Neural cell (in vitro differentiated cells): Measurements from ENCODE around the gene DUSP22. TPM values are rescaled to one million over a fixed set of nuclear protein-coding genes. Genes with fewer than 3 reads are reported as not detected.

Experiments used
- H2AFZ ChIP-seq: fragments of 200-600, 300-800 bp; sonication (generic), shearing (Covaris generic); 2 replicates; pipeline ENCODE4 v1.6.0; 2014; ENCODE audit warnings: low read depth, mild to moderate bottlenecking, antibody characterized with exemption, low read length, moderate library complexity
- H3F3A ChIP-seq: fragments of 200-600 bp; shearing (Covaris generic); 2 replicates; pipeline ENCODE4 v1.6.1; 2016; ENCODE audit warnings: mild to moderate bottlenecking, moderate library complexity, mixed read lengths, antibody characterized with exemption, low read length; ENCODE audit not compliant: insufficient read depth, poor library complexity, severe bottlenecking
- H3K27ac ChIP-seq: fragments of 200-600, 300-800 bp; sonication (generic), shearing (Covaris generic); 2 replicates; pipeline ENCODE4 v1.5.1; 2014; ENCODE audit warnings: mild to moderate bottlenecking, low read length, moderate library complexity
- H3K27me3 ChIP-seq: fragments of 300-800, 200-600 bp; sonication (generic), shearing (Covaris generic); 2 replicates; pipeline ENCODE4 v1.6.0; 2014; ENCODE audit warnings: mild to moderate bottlenecking, low read depth, low read length, moderate library complexity; ENCODE audit not compliant: insufficient read depth
- H3K36me3 ChIP-seq: fragments of 300-800, 200-600 bp; sonication (generic), shearing (Covaris generic); 2 replicates; pipeline ENCODE4 v1.5.1; 2014; ENCODE audit warnings: mild to moderate bottlenecking, antibody characterized with exemption, low read length, moderate library complexity; ENCODE audit not compliant: insufficient read depth
- H3K4me2 ChIP-seq: fragments of 300-800, 200-600 bp; sonication (generic), shearing (Covaris generic); 2 replicates; pipeline ENCODE4 v1.6.0; 2014; ENCODE audit warnings: mild to moderate bottlenecking, low read length
- H3K4me3 ChIP-seq: fragments of 300-800, 200-600 bp; sonication (generic), shearing (Covaris generic); 2 replicates; pipeline ENCODE4 v1.5.1; 2014; ENCODE audit warnings: mild to moderate bottlenecking, low read length, moderate library complexity
- H3K79me2 ChIP-seq: fragments of 200-600 bp; shearing (Covaris generic); replicated peaks from 2 replicates; pipeline ENCODE4 v1.6.0; 2014; ENCODE audit warnings: mild to moderate bottlenecking, low read length, moderate library complexity; ENCODE audit not compliant: insufficient read depth
- H3K9ac ChIP-seq: fragments of 300-800, 200-600 bp; sonication (generic), shearing (Covaris generic); 2 replicates; pipeline ENCODE4 v1.6.1; 2016; ENCODE audit warnings: mild to moderate bottlenecking, low read length, mixed read lengths
- H3K9me2 ChIP-seq: fragments of 200-600 bp; shearing (Covaris generic); 2 replicates; pipeline ENCODE4 v1.6.1; 2016; ENCODE audit warnings: mild to moderate bottlenecking, low read length, mixed read lengths; ENCODE audit not compliant: insufficient read depth
- H3K9me3 ChIP-seq: fragments of 200-600, 300-800 bp; sonication (generic), shearing (Covaris generic); 2 replicates; pipeline ENCODE4 v1.6.1; 2016; ENCODE audit warnings: mild to moderate bottlenecking, mixed run types, low read length, moderate library complexity, mixed read lengths
- H4K20me1 ChIP-seq: fragments of 200-600 bp; shearing (Covaris generic); 2 replicates; pipeline ENCODE4 v1.6.1; 2016; ENCODE audit warnings: mild to moderate bottlenecking, mixed run types; ENCODE audit not compliant: insufficient read depth
- EP300 ChIP-seq: fragments of 450-650 bp; conservative IDR thresholded peaks from 2 replicates; pipeline ENCODE4 v1.6.1; 2014; ENCODE audit warnings: antibody characterized with exemption, mild to moderate bottlenecking, moderate library complexity; ENCODE audit not compliant: poor library complexity, severe bottlenecking
- EZH2 ChIP-seq: fragments of 200-600, 300-800 bp; shearing (Covaris generic), sonication (generic); IDR thresholded peaks from 2 replicates; pipeline ENCODE4 v1.6.1; 2014; ENCODE audit warnings: antibody characterized with exemption, low read length, borderline replicate concordance, mild to moderate bottlenecking; ENCODE audit not compliant: insufficient read depth, poor library complexity, severe bottlenecking
- MXI1 ChIP-seq: fragments of 450-650 bp; conservative IDR thresholded peaks from 2 replicates; pipeline ENCODE4 v1.6.1; 2014; ENCODE audit warnings: antibody characterized with exemption, mild to moderate bottlenecking; ENCODE audit not compliant: poor library complexity, severe bottlenecking
- POLR2AphosphoS5 ChIP-seq: IDR thresholded peaks from 2 replicates; pipeline ENCODE4 v1.6.1; 2012
- RAD21 ChIP-seq: fragments of 450-650 bp; conservative IDR thresholded peaks from 2 replicates; pipeline ENCODE4 v1.6.1; 2014; ENCODE audit warnings: antibody characterized with exemption, mild to moderate bottlenecking, moderate library complexity
- SMC3 ChIP-seq: fragments of 450-650 bp; conservative IDR thresholded peaks from 2 replicates; pipeline ENCODE4 v1.6.1; 2014; ENCODE audit warnings: antibody characterized with exemption, mild to moderate bottlenecking, moderate library complexity; ENCODE audit not compliant: poor library complexity
- TAF1 ChIP-seq: IDR thresholded peaks from 2 replicates; pipeline ENCODE4 v1.6.1; 2012; ENCODE audit warnings: low read depth
- polyA plus RNA-seq: library from polyadenylated mRNA; depleted of rRNA; stranded (reverse); fragments of >200 nt; gene quantifications from 2 replicates; pipeline ENCODE4 v1.2.3, GENCODE V29; 2014
- TF ChIP-seq, protein P1 (sequence below): IDR thresholded peaks from 2 replicates; pipeline ENCODE4 v1.6.1; 2012; ENCODE audit warnings: borderline replicate concordance
- TF ChIP-seq, protein P2 (sequence below): fragments of 450-650 bp; IDR thresholded peaks from 2 replicates; pipeline ENCODE4 v1.5.1; 2014; ENCODE audit warnings: antibody characterized with exemption, mild to moderate bottlenecking, moderate library complexity; ENCODE audit not compliant: poor library complexity, severe bottlenecking

Gene DUSP22
- polyA plus RNA-seq, 1 donor from 2014 or later: 24.9 TPM

DNA sequence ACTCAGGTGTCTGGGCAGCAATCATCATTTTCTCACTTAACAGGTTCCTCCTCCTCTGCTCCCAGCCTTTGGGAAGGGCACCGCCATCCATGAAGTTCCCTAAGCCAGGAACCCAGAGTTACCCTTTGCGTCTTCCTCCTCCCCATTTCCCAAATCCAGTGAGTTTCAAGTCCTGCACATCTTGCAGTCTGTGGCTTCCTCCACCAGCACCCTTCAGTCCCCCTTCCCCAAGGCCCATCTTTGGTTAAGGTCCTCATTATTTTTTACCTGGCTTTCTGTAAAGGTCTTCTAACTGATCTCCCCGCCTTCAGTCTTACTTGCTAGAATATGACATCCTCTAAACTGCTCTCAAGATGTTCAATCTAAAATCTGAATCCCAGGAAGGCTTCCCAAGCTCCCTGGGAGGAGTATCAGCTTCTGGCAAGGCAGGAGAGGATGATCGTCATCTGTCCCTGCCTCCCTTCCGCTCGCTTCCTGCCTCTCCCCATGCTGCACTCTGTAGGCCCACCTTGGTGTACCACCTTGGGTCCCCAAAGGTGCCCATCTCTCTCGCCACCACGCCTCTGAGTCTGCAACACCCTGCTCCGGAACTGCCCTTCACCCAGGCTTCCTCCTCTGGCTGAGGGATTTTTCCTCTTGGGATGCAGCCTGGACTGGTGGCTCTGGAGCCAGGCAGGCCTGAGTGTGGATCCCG is 11.4 kb upstream of the DUSP22 start:
- H4K20me1 ChIP-seq: no peaks in the 10 kb centered on the region
- no peak overlapping the region for H3K4me3 ChIP-seq
- no peak overlapping the region for H3K4me2 ChIP-seq
- no peaks in the 10 kb centered on the region for H3K79me2 ChIP-seq
- no peaks in the 10 kb centered on the region for H3K9me2 ChIP-seq
- no peaks in the 10 kb centered on the region for H3K27me3 ChIP-seq
- H2AFZ ChIP-seq: no peak overlapping the region
- H3K9ac ChIP-seq: no peak overlapping the region
- H3K27ac ChIP-seq: no peak overlapping the region
- H3F3A ChIP-seq: no peaks in the 10 kb centered on the region
- H3K9me3 ChIP-seq: peaks cover 5% of the 10 kb centered on the region
- no peaks in the 10 kb centered on the region for H3K36me3 ChIP-seq
- TF ChIP-seq, protein P1, sequence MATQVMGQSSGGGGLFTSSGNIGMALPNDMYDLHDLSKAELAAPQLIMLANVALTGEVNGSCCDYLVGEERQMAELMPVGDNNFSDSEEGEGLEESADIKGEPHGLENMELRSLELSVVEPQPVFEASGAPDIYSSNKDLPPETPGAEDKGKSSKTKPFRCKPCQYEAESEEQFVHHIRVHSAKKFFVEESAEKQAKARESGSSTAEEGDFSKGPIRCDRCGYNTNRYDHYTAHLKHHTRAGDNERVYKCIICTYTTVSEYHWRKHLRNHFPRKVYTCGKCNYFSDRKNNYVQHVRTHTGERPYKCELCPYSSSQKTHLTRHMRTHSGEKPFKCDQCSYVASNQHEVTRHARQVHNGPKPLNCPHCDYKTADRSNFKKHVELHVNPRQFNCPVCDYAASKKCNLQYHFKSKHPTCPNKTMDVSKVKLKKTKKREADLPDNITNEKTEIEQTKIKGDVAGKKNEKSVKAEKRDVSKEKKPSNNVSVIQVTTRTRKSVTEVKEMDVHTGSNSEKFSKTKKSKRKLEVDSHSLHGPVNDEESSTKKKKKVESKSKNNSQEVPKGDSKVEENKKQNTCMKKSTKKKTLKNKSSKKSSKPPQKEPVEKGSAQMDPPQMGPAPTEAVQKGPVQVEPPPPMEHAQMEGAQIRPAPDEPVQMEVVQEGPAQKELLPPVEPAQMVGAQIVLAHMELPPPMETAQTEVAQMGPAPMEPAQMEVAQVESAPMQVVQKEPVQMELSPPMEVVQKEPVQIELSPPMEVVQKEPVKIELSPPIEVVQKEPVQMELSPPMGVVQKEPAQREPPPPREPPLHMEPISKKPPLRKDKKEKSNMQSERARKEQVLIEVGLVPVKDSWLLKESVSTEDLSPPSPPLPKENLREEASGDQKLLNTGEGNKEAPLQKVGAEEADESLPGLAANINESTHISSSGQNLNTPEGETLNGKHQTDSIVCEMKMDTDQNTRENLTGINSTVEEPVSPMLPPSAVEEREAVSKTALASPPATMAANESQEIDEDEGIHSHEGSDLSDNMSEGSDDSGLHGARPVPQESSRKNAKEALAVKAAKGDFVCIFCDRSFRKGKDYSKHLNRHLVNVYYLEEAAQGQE: no peak
- TF ChIP-seq EZH2: no peak

DNA sequence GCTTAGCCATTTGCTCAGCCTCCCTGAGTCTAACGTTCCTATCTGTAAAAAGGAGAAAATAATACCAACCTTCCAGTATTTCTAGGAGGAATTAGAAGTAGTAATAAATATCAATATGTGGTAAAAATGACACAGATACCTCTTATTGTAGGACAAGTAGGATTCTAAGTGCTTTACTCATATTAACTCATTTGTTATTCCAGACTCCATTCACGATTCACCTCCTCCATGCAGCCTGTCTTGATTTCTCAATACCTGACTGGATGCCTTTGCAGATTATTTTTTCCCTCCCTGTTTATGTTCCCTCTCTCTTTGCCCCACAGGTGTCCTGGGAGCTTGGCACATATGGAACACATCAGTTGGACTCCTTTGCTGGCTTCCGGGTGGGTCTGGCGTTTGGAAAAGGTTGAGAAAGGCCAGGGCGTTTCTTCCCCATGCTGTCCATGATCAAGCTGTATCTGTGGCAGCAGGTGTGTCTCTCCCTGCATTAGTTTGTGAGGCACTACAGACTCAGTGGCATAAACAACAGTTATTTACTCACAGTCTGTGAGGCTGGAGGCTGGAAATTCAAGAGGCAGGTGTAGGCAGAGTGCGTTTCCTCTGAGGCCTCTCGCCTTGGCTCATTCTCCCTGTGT is 10.7 kb upstream of the DUSP22 start:
- Histone ChIP-seq H3K9me2 (no peaks in the 10 kb centered on the region), H3K4me3 (no peak overlapping the region), H3K79me2 (no peaks in the 10 kb centered on the region), H3K9ac (no peak overlapping the region), H3K9me3 (peaks cover 5% of the 10 kb centered on the region), H3K36me3 (no peaks in the 10 kb centered on the region), H3F3A (no peaks in the 10 kb centered on the region), H2AFZ (no peak overlapping the region), H3K4me2 (no peak overlapping the region), H3K27me3 (no peaks in the 10 kb centered on the region), H4K20me1 (no peaks in the 10 kb centered on the region), H3K27ac (no peak overlapping the region)
- TF ChIP-seq, protein P1: no peak
- TF ChIP-seq EP300 (no peak), TAF1 (no peak), POLR2AphosphoS5 (no peak), RAD21 (no peak), MXI1 (no peak), SMC3 (no peak), EZH2 (no peak)
- TF ChIP-seq, protein P2, sequence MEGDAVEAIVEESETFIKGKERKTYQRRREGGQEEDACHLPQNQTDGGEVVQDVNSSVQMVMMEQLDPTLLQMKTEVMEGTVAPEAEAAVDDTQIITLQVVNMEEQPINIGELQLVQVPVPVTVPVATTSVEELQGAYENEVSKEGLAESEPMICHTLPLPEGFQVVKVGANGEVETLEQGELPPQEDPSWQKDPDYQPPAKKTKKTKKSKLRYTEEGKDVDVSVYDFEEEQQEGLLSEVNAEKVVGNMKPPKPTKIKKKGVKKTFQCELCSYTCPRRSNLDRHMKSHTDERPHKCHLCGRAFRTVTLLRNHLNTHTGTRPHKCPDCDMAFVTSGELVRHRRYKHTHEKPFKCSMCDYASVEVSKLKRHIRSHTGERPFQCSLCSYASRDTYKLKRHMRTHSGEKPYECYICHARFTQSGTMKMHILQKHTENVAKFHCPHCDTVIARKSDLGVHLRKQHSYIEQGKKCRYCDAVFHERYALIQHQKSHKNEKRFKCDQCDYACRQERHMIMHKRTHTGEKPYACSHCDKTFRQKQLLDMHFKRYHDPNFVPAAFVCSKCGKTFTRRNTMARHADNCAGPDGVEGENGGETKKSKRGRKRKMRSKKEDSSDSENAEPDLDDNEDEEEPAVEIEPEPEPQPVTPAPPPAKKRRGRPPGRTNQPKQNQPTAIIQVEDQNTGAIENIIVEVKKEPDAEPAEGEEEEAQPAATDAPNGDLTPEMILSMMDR: no peak
